ENCODE measurements around the gene PDGFB.
"Not testable (repeated sequence)": the region's sequence is repeated elsewhere in the genome, so short reads cannot be mapped to it uniquely, and the experiment has no call there.

Gene PDGFB

DNA sequence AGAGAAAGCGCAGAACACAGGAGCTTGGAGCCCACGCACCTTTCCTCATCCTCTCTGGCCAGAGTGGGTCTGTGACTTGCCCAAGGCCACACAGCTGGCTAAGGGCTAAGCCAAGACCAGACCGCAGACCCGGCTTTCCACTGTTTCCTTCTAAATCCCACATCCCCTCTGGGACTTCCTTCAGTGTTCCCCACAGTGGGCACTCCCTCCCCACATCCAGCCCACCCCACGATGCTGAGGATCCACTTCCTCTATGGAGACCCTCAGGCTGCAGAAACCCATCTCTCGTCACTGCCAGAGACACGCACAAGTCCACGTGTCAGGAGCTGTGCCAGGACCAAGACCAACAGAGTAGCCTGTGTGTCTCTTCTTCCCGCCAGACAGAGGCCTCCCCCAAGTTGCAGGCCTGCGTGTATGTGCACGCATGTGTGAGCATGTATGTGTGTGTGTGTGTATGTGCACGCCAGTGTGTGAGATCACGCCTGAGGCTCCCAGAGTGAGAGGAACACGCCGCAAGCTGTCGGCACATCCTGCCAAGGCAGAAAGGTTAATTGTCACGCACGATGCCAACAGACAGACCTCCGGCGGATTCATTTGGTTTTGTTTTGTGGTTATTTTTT lies 21.6 kb downstream of the PDGFB start:
- DNase-seq = no peak

DNA sequence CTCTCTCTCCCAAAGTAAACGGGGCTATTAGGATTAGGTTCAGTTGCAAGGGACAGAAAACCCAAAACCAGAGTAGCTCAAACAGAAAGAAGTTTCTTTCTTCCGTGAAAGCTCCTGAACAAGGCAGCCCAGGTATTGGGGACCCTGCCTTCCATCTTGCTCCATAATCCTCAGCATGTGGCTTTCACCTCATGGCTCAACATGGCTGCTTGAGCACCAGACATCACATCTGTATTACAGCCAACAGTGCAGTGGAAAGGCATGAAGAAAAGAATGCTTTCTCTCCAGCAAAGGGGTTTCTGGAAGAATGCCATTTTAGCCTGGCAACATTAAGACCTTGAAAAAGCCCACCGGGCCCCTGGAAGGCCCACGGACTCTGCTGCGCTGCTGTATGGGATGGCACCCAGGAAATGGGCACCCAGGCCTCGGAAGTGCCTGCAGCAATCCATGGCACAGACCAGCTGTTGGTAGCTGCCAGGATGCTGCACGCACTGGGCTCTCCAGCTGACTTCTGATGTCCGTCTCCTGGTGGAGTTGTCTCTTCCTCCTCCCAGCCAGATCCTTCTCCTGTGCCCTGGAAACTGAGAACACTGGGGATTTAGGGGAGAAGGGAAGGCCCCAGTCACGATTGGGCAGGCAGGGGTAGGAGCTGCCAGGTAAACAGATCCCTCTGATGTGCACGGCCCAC lies 22.6 kb downstream of the PDGFB start:
- DNase-seq = no peak

DNA sequence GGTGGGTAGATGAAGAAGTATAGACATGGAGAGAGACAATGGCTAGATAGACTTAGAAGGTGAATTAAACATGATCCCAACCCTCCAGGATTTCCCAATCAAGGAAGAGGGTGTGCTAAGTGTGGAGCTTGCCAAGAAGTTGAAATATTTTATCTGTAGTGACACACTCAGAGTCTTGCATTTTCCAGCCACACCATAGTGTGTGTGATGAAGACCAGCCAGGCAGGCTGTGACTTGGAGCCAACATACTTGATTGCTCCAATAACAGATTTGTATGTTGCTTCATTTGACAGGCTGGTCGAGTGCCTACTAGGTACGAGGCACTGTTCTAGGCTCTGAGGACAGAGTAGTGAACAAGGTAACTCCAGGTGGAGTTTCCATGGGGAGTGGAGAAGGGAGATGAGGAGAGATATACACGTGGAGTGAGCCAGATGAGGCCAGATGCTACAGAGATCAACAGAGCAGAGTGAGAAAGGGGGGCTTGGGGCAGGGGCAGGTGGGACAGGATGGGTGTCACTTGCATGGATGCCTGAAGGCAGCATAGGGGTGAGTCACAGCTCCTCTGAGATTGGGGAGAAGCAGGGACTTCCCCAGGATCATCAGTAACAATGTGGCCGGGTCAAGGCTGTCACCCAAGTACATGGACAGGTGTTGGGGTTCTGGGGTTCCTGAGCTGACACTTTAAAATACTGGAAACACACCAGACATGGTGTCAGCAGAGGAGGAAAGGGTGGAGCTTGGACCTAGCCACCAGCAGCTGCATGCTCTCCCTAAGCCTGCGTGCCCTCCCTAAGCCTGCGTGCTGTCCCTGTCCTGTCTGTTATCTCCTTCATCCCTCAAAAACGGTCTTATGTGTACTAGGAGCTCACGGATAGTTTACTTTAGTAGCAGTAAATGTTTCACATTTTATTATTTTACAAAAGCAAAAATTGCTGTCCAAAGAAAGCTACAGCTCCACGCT lies 23.6 kb downstream of the PDGFB start:
- DNase-seq = no peak

DNA sequence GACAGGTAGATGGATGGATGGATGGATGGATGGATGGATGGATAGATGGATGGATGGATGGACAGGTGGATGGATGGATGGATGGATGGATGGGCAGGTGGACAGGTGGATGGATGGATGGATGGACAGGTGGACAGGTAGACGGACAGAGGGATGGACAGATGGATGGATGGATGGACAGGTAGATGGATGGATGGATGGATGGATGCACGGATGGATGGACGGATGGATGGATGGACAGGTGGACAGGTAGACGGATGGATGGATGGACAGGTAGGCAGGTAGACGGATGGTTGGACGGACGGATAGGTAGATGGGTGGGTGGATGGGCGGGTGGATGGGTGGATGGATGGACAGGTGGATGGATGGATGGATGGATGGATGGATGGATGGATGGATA lies 24.3 kb downstream of the PDGFB start:
- DNase-seq = no peak

DNA sequence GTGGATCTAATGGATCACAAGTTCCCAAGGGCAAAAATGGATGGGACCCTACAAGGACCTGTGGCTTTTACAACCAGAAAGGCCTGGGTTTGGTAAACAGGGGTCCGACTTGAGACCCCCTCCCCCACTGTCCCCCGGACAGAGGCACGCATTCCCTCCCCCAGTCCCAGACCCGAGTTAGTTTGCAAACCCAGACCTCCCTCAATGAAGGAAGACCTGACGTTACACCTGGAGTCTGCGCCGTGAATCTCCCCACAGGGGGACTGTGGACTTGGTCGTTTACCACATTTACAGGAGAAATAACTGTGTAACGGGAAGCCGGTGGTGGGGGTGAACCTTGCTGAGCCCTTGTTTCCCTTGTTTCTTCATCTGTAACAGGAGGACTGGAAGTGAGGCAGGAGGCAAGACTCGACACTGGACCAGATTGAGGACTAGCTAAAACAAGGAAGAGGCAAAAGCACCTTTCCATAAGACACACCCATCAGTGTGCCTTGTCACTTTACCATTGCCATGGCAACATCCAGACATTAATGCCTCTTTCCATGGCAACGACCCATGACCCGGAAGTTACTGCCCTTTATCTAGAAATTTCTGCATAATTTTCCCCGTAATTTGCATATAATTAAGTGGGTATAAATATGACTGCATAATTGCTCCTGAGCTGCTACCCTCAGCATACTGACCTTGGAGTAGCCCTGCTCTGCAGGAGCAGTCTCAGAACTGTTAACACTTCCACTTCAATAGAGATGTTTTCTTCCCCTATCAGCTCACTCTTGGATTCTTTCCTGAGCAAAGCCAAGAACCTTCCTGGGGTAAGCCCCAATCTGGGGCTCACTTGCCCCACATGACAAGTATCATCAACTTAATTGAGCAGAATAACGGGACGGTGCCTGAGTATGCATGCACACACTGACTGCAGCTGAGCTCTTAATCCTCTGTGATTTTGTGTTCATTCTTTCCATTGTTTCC lies 25.4 kb downstream of the PDGFB start:
- DNase-seq = no peak

DNA sequence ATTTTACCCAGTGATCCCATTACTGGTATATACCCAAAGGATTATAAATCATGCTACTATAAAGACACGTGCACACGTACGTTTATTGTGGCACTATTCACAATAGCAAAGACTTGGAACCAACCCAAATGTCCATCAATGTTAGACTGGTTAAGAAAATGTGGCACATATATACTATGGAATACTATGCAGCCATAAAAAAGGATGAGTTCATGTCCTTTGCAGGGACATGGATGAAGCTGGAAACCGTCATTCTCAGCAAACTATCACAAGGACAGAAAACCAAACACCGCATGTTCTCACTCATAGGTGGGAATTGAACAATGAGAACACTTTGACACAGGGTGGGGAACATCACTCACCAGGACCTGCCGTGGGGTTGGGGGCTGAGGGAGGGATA lies 26.4 kb downstream of the PDGFB start:
- DNase-seq = not testable (repeated sequence)

DNA sequence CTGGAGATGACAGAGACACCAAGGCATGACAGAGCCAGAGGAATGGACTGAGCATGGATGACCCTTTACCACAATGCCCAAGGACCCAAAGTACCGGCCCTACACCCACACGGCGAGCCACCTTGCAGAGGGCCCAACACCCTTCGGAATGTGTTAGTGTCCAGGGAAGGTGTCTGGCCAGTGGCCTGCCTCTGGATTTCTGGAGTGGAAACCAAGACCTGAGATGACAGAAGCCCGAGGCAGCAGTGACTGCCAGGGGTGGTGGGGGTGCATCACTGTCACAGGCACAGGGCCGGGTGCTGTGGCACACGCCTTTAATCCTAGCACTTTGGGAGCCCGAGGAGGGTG lies 28.7 kb downstream of the PDGFB start:
- no peak for DNase-seq

DNA sequence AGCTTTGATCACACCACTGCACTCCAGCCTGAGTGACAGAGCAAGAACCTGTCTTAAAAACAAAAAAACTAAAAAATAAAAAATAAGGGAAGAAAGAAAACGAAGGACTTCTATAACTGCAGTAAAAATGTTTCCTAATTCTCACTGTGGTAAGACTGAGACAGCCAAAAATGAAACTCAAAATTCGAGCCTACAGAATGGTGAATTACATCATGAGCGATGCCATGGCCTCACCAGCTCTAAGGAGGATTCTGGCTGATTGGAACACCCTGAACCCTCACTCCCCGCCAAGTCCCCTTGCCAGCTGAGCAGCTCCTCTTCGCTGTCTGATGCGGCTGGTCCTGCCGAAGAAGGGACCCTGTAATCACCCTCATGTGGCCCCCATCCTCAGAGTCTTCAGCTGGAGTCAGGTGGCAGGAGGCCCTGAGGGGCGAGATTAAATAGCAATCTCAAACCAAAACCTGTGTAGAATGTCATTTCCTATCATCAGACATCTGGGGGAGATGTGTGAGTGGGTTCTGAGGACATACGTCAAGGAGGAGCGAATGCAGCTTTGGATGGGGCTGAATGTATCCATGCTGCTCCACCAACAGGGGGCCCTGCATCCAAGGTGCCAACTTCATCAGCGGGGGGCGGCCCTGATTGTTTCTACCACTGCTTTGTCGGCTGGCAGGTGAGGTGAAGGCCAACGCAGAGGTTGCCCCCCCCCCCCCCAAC lies 29.2 kb downstream of the PDGFB start:
- peak; percentile 34 for DNase-seq

DNA sequence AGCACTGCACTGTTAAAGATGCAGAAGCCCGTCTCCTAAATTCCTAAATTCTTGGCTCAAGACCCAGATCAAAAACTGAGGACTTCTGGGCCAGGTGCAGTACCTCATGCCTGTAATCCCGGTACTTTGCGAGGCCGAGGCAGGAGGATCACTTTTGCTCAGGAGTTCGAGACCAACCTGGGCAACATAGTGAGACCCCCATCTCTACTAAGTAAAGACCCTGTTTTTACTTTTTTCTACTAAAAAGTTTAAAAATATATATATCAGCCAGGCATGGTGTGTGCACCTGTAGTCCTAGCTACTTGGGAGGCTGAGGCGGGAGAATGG lies 29.7 kb downstream of the PDGFB start:
- DNase-seq = no peak

DNA sequence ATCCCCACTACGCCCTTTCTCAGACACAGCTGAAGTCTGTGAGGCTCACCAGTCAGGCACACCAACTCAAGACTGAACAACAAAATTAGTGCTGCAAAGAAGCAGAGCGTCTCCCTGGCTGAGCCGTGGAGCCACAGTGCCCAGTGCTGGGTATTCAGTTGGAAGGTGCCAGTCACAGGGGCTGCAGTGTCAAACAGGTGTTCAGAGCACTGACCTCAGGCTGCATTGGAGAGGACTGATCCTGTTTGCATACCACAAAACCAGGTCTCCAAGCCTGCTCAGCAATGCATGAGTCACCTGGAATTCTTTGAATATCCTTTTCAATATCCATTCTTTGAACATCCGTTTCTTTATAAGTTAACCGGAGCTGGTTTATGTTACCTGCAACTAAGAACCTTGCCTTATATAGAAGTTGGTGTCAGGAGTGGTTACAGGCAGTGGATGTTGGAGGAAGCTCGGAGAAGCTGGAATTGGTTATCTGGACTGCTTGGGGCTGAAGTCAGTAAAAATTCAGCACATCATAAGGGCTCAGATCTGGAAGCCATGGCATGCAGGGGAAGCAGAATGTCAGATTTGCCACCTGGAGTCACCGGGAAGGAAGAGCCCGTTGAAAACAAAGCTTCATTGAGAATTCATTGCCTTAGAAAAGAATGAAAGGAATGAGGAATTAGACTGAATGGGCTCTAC lies 30.3 kb downstream of the PDGFB start:
- DNase-seq = no peak

DNA sequence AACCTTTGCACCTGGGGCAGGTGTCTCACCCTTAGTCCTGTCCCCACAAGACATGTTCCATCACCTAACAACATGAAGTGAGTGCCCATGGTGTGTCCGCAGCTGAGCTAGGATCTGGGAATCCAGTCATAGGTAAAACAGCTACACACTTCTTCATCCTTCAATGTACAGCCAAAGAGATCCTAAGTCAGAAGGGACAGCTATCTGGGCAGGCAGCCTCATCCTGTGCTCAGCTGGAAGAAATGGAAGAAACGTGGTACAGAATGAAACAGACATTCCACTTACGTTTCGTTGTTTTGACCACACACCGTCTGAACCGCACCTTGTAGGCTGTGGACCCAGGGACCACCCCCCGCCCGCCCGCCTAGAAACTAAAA lies 30.8 kb downstream of the PDGFB start:
- no peak for DNase-seq

DNA sequence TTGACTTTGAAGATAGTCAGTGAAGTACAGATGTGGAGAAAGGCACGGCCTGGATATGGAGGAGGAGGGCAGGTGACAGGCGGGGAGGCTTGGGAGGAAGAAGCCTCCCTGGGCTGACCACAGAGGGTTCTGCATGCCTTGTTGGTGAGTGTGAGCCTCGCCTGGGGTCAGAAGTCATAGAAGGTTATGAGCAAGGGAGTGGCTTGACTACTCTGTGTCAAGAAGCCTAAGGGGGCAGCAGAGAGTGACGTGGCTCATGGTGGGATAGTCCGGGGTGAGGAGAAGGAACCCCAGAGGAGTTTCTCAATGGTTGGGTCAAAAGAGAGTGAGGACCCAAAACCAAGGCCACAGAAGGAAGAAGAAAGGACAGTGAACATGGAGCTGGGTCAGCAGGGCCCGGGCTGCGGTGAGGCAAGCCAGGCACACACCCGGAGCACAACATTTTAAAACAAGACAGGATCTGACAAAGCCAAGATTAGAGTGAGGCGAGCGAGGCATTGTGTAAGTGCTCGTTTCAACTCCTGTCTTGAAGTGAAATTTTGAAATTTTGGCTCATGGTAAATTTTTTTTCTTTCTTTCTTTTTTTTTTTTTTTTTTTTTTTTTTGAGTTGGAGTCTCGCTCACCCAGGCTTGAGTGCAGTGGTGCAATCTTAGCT lies 31.9 kb downstream of the PDGFB start:
- no peak for DNase-seq

DNA sequence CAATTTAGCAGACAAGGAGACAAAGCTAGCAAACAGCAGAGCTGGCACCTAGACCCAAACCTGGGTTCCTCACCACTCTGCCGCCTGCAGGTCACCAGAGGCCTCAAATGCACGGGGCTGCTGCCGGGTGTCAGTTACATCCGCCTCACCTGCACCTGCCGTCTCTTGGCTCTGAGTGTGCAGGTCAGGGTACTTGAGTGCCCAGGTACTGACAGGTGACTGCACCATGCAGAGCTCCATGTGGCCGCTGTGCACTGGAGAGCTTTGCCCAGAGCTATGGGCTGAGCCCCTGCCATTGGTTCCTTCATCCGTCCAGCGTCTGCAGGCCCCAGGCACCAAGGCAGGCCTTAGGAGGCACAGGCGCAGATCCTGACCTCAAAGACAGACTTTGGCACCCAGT lies 35.0 kb downstream of the PDGFB start:
- DNase-seq = no peak

DNA sequence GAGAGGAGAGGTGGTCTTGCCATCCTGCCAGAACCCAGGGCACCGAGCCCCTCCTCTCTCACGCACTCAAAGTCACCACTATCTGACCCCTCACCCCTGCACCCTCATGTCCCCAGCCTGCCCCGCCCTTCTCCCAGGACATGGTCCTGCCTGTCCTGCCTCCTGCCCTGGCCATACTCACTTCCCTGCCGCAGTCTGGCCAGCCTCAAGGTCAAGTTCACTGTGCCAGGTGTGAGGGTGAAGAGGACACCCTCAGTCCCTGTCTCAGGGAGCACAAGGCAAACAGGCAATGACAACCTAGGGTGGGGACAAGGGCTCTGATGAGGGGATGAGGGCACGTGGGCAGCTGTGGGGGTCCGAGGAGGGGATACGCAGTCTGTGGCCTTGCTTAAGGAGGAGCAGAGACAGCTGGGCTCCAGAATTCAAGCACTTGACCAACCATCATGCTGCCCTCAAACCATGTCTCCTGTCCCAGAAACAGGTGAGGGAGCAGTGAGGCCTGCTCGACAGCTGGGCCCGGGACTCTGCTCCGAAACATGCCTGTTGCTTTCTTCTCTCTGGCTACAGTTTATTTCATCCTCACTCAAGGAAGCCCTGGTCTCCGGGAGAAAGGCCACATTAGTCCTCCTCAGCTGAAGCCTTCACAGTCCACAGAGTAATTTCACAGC lies 36.6 kb downstream of the PDGFB start:
- DNase-seq = no peak

DNA sequence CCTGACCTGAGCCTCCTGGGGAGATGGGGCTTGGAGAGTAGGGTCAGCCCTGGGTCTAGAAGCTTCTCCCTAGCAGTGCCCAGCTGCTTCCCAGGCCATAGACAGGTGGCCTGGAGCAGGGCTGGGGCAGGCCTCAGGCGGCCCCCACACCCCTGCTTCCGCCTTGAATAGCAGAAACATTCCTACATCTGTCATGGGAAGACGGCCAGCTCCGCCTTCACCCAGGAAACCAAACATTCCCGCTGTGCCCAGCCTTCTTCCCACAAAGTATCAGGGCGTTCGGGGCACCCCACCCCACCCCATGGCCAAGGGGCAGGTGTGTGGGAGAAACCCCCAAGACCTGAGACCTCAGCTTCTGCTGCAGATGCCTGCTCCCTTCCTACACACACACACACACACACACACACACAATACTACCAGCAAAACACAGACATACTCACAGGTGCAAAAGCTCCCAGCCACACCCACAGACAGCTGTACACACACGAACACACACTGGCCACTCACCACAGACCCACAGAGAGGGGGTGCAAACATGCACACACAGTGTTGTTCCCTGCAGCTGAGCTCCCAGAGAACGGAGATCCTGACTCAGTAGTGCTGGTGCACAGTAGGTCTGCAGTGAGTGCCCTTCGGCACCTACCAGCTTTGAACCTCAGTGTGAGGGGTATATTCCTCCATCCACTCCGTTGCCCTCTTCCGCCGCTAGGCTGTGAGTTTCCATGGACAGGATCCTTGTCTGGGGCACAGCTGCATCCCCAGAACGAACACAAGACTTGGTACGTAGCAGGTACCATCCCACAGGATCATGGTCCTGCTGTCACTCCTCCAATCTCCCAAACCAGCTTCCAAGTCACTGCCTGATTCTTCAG lies 37.4 kb downstream of the PDGFB start:
- no peak for DNase-seq

DNA sequence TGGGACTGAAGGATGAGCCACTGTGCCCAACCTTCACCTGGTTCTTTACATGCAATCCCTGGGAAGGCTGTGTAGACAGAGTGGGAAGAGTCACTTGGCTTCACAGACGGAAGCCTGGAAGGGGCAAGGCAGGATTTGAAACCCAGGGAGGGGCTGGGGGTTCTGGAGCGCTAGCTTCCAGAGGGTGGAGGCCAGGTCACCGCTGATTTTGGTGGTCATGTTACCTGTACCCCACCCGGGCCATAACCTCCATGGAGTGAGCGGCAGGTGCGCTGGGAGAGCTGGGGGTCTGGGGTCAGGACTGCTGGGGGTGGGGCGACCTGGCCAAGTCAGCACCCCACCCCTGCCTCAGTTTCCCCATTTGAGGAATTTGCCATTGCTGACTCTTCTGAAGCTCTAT lies 38.3 kb downstream of the PDGFB start:
- DNase-seq = no peak

DNA sequence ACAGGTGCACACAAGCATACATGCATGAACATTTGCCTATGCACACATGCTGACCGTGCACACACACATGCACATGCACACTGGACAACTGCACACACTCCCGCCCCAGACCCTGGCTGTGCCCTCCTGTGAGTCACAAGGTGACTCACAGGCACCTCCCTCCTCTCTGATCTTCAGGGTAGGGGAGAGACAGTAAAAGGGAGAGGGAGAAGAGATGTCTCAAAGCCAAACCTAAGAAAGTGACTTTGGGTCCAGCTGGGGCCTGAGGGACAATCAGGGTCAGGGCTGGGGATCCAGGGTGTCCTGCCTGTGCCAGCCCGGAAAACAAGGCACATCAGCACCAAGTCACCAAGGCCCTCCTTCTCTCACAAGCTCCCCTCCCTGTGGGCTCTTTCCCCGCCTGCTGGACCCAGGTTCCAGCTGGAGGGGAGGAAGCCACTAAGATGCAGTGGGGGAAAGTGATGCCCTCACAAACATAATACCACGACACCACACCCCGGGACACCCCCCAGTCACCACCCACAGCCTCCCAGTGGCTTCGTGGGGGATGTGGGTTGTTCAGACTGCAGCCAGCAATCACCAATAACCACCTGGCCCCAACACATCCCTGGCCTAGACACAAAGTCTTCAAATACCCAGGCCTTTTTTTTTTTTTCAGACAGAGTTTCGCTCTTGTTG lies 39.3 kb downstream of the PDGFB start:
- peak; percentile 53 for DNase-seq

DNA sequence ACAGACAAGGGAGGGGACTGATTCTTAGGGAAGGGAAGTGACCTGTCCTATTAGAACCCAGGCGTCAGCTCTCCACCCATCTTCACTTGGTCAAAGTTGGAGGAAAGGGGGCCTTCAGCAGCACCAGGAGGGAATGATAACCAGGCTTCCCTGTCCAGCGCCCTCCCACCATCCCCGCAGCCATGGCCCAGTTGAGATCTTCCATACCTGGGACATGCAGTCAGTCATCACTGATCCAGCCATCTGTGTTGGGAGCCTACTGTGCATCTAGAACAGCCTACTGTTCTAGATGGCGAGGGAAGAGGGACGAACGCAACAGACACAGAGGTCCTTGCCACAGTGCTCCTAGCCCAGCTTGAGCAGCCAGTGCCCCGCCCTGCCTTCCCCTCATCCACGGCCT lies 40.6 kb downstream of the PDGFB start:
- no peak for DNase-seq

DNA sequence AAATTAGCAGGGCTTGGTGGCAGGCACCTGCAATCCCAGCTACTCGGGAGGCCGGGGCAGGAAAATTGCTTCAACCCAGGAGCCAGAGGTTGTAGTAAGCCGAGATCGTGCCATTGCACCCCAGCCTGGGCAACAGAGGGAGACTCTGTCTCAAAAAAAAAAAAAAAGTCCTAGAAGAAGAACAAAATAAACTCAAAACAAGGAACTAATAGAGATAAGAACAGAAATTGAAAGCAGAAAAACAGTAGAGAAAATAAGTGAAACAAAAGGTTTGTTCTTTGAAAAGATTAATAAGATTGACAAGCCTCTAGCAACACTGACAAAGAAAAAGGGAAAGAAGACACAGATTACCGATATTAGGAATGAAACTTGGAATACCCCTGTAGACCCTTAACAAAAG lies 47.2 kb downstream of the PDGFB start:
- DNase-seq = no peak
